ENCODE results near the gene JAM2. TPM values are rescaled to one million over a fixed set of nuclear protein-coding genes. Genes with fewer than 3 reads are reported as not detected.

JAM2 gene
- total RNA-seq, 1 experiment from 2014 or later, result 2.6 TPM

DNA sequence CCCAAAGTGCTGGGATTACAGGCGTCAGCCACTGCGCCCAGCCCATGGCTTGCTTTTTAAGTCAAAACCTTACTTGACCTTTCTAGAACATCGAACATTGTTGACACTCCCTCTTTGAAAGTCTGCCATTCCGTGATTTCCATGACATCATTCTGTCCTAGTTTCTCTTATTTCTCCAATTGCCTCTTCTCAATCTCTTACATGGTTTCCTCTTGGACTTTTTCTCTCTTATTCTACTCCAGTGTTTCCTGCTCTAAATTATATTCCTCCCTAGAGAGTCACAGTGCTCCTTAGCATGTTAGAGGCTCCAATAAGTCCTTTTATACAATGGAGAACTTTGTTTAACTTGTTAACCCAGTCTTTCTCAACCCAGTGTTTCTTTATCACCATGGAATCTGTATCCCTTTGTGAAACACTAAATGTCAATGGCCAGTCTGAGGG is 25.5 kb downstream of the JAM2 start:
- H3K9me3 Mint-ChIP-seq, result no peaks in the 10 kb centered on the region
- H3K4me2 ChIP-seq (ENCODE audit: insufficient read depth, insufficient read length, low read length), result no peak overlapping the region
- H3K27me3 Mint-ChIP-seq (ENCODE audit: low read depth), result no peaks in the 10 kb centered on the region; the same call in 1 of the 2 replicates
- H3K18ac ChIP-seq (ENCODE audit: insufficient read length, low read depth, low read length), result no peak overlapping the region
- peaks cover 7 to 8% of the 10 kb centered on the region in 2 experiments for H3K4me1 Mint-ChIP-seq
- no peak overlapping the region for H2BK15ac ChIP-seq (ENCODE audit: low read depth, low read length)
- WGBS (ENCODE audit: extremely low coverage, insufficient read length, low lambda C conversion rate), result no CpG with 5 or more reads among the region's 4 CpGs
- no peak overlapping the region for H2BK12ac ChIP-seq (ENCODE audit: insufficient read length, low read depth, low read length)
- H3K27me3 ChIP-seq (ENCODE audit: insufficient read depth, low read length), result no peaks in the 10 kb centered on the region
- H4K5ac ChIP-seq (ENCODE audit: insufficient read length, low read depth, low read length), result no peak overlapping the region
- H3K14ac ChIP-seq (ENCODE audit: insufficient read depth, low read length), result no peak overlapping the region
- H3K4me1 ChIP-seq (ENCODE audit: insufficient read depth, low read length), result no peaks in the 10 kb centered on the region
- H2BK20ac ChIP-seq (ENCODE audit: low read depth, low read length, poor library complexity, severe bottlenecking), result no peak overlapping the region
- H4K91ac ChIP-seq (ENCODE audit: insufficient read length, low read depth, low read length), result no peak overlapping the region
- H3K79me2 ChIP-seq (ENCODE audit: insufficient read depth, low read length), result no peaks in the 10 kb centered on the region
- no peak overlapping the region for H3T11ph ChIP-seq (ENCODE audit: low read length)
- no peak overlapping the region for H3K27ac ChIP-seq (ENCODE audit: insufficient read length, low read depth, low read length)
- no peak overlapping the region for H3K23ac ChIP-seq (ENCODE audit: insufficient read length, low read depth, low read length)
- no peak overlapping the region for H2BK5ac ChIP-seq (ENCODE audit: insufficient read length, low read length)
- no peak overlapping the region for H3K4ac ChIP-seq (ENCODE audit: low read depth, low read length)
- TF ChIP-seq, protein P1, sequence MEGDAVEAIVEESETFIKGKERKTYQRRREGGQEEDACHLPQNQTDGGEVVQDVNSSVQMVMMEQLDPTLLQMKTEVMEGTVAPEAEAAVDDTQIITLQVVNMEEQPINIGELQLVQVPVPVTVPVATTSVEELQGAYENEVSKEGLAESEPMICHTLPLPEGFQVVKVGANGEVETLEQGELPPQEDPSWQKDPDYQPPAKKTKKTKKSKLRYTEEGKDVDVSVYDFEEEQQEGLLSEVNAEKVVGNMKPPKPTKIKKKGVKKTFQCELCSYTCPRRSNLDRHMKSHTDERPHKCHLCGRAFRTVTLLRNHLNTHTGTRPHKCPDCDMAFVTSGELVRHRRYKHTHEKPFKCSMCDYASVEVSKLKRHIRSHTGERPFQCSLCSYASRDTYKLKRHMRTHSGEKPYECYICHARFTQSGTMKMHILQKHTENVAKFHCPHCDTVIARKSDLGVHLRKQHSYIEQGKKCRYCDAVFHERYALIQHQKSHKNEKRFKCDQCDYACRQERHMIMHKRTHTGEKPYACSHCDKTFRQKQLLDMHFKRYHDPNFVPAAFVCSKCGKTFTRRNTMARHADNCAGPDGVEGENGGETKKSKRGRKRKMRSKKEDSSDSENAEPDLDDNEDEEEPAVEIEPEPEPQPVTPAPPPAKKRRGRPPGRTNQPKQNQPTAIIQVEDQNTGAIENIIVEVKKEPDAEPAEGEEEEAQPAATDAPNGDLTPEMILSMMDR (conservative IDR thresholded peaks at IDR 0.05), result no peak
- H3K4me3 Mint-ChIP-seq, result no peak overlapping the region
- H3K9ac ChIP-seq (ENCODE audit: extremely low read depth, insufficient read length, low read length), result no peak overlapping the region
- H3K56ac ChIP-seq (ENCODE audit: insufficient read length, low read depth, low read length), result no peak overlapping the region
- H2AK5ac ChIP-seq (ENCODE audit: insufficient read length, low read length), result no peak overlapping the region
- no peak overlapping the region for H2AFZ ChIP-seq (ENCODE audit: low read length)
- H4K20me1 ChIP-seq (ENCODE audit: control insufficient read depth, insufficient read depth, insufficient read length), result no peaks in the 10 kb centered on the region
- H3K36me3 Mint-ChIP-seq (ENCODE audit: insufficient read depth in 1 of 3, low read depth in 3 of 3), result no peaks in the 10 kb centered on the region
- no peak for DNase-seq
- H3K23me2 ChIP-seq (ENCODE audit: insufficient read length, low read depth, low read length, poor library complexity, severe bottlenecking), result no peaks in the 10 kb centered on the region
- H3K27ac Mint-ChIP-seq, result no peak overlapping the region; a peak in 1 of 7 replicates
- H3K79me1 ChIP-seq (ENCODE audit: insufficient read depth, low read depth, low read length, poor library complexity, severe bottlenecking), result no peaks in the 10 kb centered on the region
- no peak overlapping the region for H4K8ac ChIP-seq (replicated peaks; ENCODE audit: insufficient read length, low read depth, low read length)
- H2BK120ac ChIP-seq (ENCODE audit: low read depth, low read length, poor library complexity, severe bottlenecking), result no peak overlapping the region
- no peaks in the 10 kb centered on the region for H3K9me3 ChIP-seq (ENCODE audit: control insufficient read depth, low read depth, low read length)
